RWPE2 (cell line): ENCODE measurements around the gene TRHDE.

Experiments used
- ATAC-seq: fragments of 200-7000 bp; cut with Tn5 transposase; 3 replicates; pipeline ENCODE4 v1.9.1; 2021; ENCODE audit warnings: low read depth
- DNase-seq: peaks from one replicate; pipeline ENCODE4 v3.0.0-alpha.2; 2020; ENCODE audit warnings: low spot score
- H3K27ac ChIP-seq: fragments of 450-650 bp; 2 replicates; pipeline ENCODE4 v1.5.1; 2017; ENCODE audit warnings: mild to moderate bottlenecking; ENCODE audit not compliant: poor library complexity, severe bottlenecking
- H3K27me3 ChIP-seq: fragments of 250-450 bp; sonication (Bioruptor Pico); 2 replicates; pipeline ENCODE4 v1.5.1; 2021; ENCODE audit warnings: mild to moderate bottlenecking, moderate library complexity; ENCODE audit not compliant: insufficient read depth, poor library complexity, severe bottlenecking
- H3K36me3 ChIP-seq: fragments of 250-450 bp; sonication (Bioruptor Pico); 2 replicates; pipeline ENCODE4 v1.5.1; 2020; ENCODE audit warnings: low read depth, mild to moderate bottlenecking, moderate library complexity
- H3K4me1 ChIP-seq: fragments of 250-450 bp; sonication (Bioruptor Pico); 2 replicates; pipeline ENCODE4 v1.5.1; 2021; ENCODE audit warnings: mild to moderate bottlenecking, moderate library complexity; ENCODE audit not compliant: insufficient read depth, poor library complexity, severe bottlenecking
- H3K4me3 ChIP-seq: fragments of 250-450 bp; sonication (Bioruptor Pico); 2 replicates; pipeline ENCODE4 v1.5.1; 2021; ENCODE audit warnings: mild to moderate bottlenecking, moderate library complexity; ENCODE audit not compliant: severe bottlenecking
- H3K9me3 ChIP-seq: fragments of 250-450 bp; sonication (Bioruptor Pico); 2 replicates; pipeline ENCODE4 v1.5.1; 2021; ENCODE audit warnings: mild to moderate bottlenecking, moderate library complexity; ENCODE audit not compliant: severe bottlenecking
- TF ChIP-seq, protein P1 (sequence below): fragments of 450-650 bp; IDR thresholded peaks from one replicate; pipeline ENCODE4 v1.5.1; 2017; ENCODE audit warnings: mild to moderate bottlenecking, moderate library complexity; ENCODE audit not compliant: poor library complexity, severe bottlenecking

TRHDE gene

GRCh38 chr12:72444125-72444524 lies 172.0 kb downstream of the TRHDE start:
- Histone ChIP-seq H3K4me3 (no peak overlapping the region), H3K4me1 (no peaks in the 10 kb centered on the region)
- ATAC-seq = no peak

GRCh38 chr12:72444566-72444965 lies 172.4 kb downstream of the TRHDE start:
- Histone ChIP-seq H3K4me1 (no peaks in the 10 kb centered on the region), H3K36me3 (no peaks in the 10 kb centered on the region), H3K9me3 (no peaks in the 10 kb centered on the region), H3K27ac (no peak overlapping the region), H3K4me3 (no peak overlapping the region), H3K27me3 (no peaks in the 10 kb centered on the region)
- TF ChIP-seq, protein P1, sequence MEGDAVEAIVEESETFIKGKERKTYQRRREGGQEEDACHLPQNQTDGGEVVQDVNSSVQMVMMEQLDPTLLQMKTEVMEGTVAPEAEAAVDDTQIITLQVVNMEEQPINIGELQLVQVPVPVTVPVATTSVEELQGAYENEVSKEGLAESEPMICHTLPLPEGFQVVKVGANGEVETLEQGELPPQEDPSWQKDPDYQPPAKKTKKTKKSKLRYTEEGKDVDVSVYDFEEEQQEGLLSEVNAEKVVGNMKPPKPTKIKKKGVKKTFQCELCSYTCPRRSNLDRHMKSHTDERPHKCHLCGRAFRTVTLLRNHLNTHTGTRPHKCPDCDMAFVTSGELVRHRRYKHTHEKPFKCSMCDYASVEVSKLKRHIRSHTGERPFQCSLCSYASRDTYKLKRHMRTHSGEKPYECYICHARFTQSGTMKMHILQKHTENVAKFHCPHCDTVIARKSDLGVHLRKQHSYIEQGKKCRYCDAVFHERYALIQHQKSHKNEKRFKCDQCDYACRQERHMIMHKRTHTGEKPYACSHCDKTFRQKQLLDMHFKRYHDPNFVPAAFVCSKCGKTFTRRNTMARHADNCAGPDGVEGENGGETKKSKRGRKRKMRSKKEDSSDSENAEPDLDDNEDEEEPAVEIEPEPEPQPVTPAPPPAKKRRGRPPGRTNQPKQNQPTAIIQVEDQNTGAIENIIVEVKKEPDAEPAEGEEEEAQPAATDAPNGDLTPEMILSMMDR = no peak
- no peak for ATAC-seq
- DNase-seq = no peak

More at GRCh38 chr12:72444125-72444524, 172.0 kb downstream of the TRHDE start:
- no peak for DNase-seq
- Histone ChIP-seq H3K27ac (no peak overlapping the region), H3K9me3 (no peaks in the 10 kb centered on the region), H3K36me3 (no peaks in the 10 kb centered on the region), H3K27me3 (no peaks in the 10 kb centered on the region)
- TF ChIP-seq, protein P1 = no peak

DNA sequence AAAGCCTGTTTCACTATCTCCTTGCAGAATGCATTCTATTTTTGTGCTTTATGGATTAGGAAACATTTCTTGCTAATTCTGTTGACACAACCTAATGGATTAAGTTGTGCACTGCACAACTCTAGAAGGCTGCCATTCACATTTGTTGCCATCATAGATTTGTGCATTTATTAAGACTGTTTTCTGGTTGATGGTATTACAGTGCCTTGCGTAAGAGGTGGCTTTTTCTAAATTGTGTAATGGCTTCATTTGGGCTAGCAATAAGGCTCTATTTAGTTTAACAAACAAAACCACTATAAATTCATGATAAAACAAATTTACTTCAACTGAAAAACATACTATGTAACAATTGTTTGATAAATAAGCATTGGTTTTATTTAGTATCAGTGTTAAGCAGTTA lies 175.9 kb downstream of the TRHDE start:
- H3K36me3 ChIP-seq = no peaks in the 10 kb centered on the region
- no peaks in the 10 kb centered on the region for H3K9me3 ChIP-seq
- H3K27me3 ChIP-seq = no peaks in the 10 kb centered on the region
- no peak overlapping the region for H3K27ac ChIP-seq
- no peak for DNase-seq
- no peaks in the 10 kb centered on the region for H3K4me1 ChIP-seq
- TF ChIP-seq, protein P1 = no peak
- no peak overlapping the region for H3K4me3 ChIP-seq
- ATAC-seq = no peak

DNA sequence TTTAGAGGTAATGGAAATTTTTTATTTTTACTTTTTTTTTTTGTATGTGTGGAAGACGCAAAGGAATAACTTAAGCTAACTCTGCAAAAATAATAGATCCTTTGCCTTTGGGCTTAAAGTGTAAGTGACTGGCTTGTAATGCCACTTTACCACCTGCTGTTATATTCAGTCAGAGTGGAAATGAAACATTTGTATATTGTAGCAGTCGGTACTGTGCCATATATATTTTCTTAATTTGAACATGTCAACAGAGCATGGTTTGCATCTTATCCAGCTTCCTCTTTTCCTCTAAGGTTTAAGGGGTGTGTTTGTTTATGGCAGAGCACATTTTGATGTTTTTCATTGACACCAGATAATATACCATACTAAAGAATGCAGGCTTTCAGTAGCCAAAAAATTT lies 176.6 kb downstream of the TRHDE start:
- ATAC-seq (no peak), DNase-seq (no peak)
- no peaks in the 10 kb centered on the region for H3K36me3 ChIP-seq
- no peak overlapping the region for H3K27ac ChIP-seq
- H3K9me3 ChIP-seq = no peaks in the 10 kb centered on the region
- H3K4me3 ChIP-seq = no peak overlapping the region
- no peaks in the 10 kb centered on the region for H3K27me3 ChIP-seq
- no peaks in the 10 kb centered on the region for H3K4me1 ChIP-seq
- TF ChIP-seq, protein P1 = no peak

- Histone ChIP-seq H3K27me3 (no peaks in the 10 kb centered on the region), H3K4me1 (no peaks in the 10 kb centered on the region), H3K9me3 (no peaks in the 10 kb centered on the region), H3K36me3 (no peaks in the 10 kb centered on the region), H3K27ac (no peak overlapping the region), H3K4me3 (no peak overlapping the region)
- TF ChIP-seq, protein P1 = no peak
- DNase-seq (no peak), ATAC-seq (no peak)
These were observed 180.9 kb downstream of the TRHDE start for GRCh38 chr12:72453066-72453465.
